ENCODE measurements around the gene DOP1A.
"Not testable (repeated sequence)": the region's sequence is repeated elsewhere in the genome, so short reads cannot be mapped to it uniquely, and the experiment has no call there.

The DOP1A gene

GRCh38 chr6:83153883-83154521 lies 86.5 kb downstream of the DOP1A start:
- no peak for DNase-seq

GRCh38 chr6:83155794-83156193 lies 88.3 kb downstream of the DOP1A start:
- no peak for DNase-seq

GRCh38 chr6:83160167-83160566 lies 92.7 kb downstream of the DOP1A start:
- no peak for DNase-seq

GRCh38 chr6:83167726-83168278 lies 100.3 kb downstream of the DOP1A start:
- no peak for DNase-seq

- DNase-seq = no peak
Measured at GRCh38 chr6:83168556-83168955, 101.1 kb downstream of the DOP1A start.

- no peak for DNase-seq
Measured at GRCh38 chr6:83169106-83169505, 101.6 kb downstream of the DOP1A start.

GRCh38 chr6:83169511-83169910 lies 102.0 kb downstream of the DOP1A start:
- no peak for DNase-seq

GRCh38 chr6:83176246-83176645 lies 108.8 kb downstream of the DOP1A start:
- no peak for DNase-seq

- DNase-seq = no peak
Measured at GRCh38 chr6:83180426-83180950, 113.0 kb downstream of the DOP1A start.

- no peak for DNase-seq
Measured at GRCh38 chr6:83182114-83182513, 114.6 kb downstream of the DOP1A start.

GRCh38 chr6:83183082-83183828 lies 115.8 kb downstream of the DOP1A start:
- no peak for DNase-seq

- DNase-seq = no peak
Measured at GRCh38 chr6:83185096-83185495, 117.6 kb downstream of the DOP1A start.

GRCh38 chr6:83188501-83188900 lies 121.0 kb downstream of the DOP1A start:
- no peak for DNase-seq

- DNase-seq = no peak
Measured at GRCh38 chr6:83190626-83191025, 123.2 kb downstream of the DOP1A start.

GRCh38 chr6:83191974-83192373 lies 124.5 kb downstream of the DOP1A start:
- not testable (repeated sequence) for DNase-seq

GRCh38 chr6:83192456-83192855 lies 125.0 kb downstream of the DOP1A start:
- DNase-seq = no peak

GRCh38 chr6:83192871-83193746 lies 125.6 kb downstream of the DOP1A start, which contains the start of the genes PGM3 and RWDD2A:
Gene PGM3, minus strand, starts transcription at chr6:83193265. Its CDS starts 2,253 bp downstream, at chr6:83191012.
Gene RWDD2A, plus strand, starts transcription at chr6:83193357. Its CDS starts 1,095 bp downstream, at chr6:83194452.
- peak; percentile 90 for DNase-seq

GRCh38 chr6:83193747-83194566 lies 126.5 kb downstream of the DOP1A start:
- DNase-seq = peak; percentile 1

- no peak for DNase-seq
Measured at GRCh38 chr6:83198486-83199172, 131.2 kb downstream of the DOP1A start.

GRCh38 chr6:83199173-83199862 lies 131.8 kb downstream of the DOP1A start:
- DNase-seq = no peak

GRCh38 chr6:83199863-83200225 lies 132.4 kb downstream of the DOP1A start:
- no peak for DNase-seq
